Urothelium cell line (cell line): ENCODE results near the gene ABCA3.

ENCODE experiments used
- DNase-seq: peaks from one replicate; pipeline ENCODE4 v3.0.0; 2011; ENCODE audit warnings: low spot score, mixed read lengths
- FAIRE-seq: peaks from 2 replicates; lab custom pipeline; 2011; peaks lifted over from hg19 to GRCh38; lab: Jason Lieb, UNC

The ABCA3 gene

GRCh38 chr16:2358811-2359210, 18.3 kb upstream of the ABCA3 start:
- DNase-seq (no peak), FAIRE-seq (no peak)

- DNase-seq (no peak), FAIRE-seq (no peak)
Measured at GRCh38 chr16:2357331-2357730, 16.8 kb upstream of the ABCA3 start.

- no peak for DNase-seq
- FAIRE-seq: no peak
Measured at GRCh38 chr16:2350500-2350899, 10.0 kb upstream of the ABCA3 start.

GRCh38 chr16:2343211-2343610, 2.7 kb upstream of the ABCA3 start:
- no peak for FAIRE-seq
- DNase-seq: no peak

GRCh38 chr16:2341456-2342447, 1.2 kb upstream of the ABCA3 start:
- DNase-seq: no peak
- FAIRE-seq: no peak

GRCh38 chr16:2339521-2340484, 725 bp downstream of the ABCA3 start:
- DNase-seq: peak; percentile 56
- FAIRE-seq: no peak

- DNase-seq: no peak
Measured at GRCh38 chr16:2337431-2338296, 2.9 kb downstream of the ABCA3 start.

GRCh38 chr16:2335286-2335895, 5.1 kb downstream of the ABCA3 start:
- DNase-seq: no peak
- FAIRE-seq: no peak

More at GRCh38 chr16:2337431-2338296, 2.9 kb downstream of the ABCA3 start:
- FAIRE-seq: no peak

- no peak for FAIRE-seq
- DNase-seq: peak; percentile 61
Measured at GRCh38 chr16:2333772-2334379, 6.7 kb downstream of the ABCA3 start.

- no peak for DNase-seq
- no peak for FAIRE-seq
Measured at GRCh38 chr16:2333231-2333630, 7.3 kb downstream of the ABCA3 start.

- DNase-seq (no peak), FAIRE-seq (no peak)
Measured at GRCh38 chr16:2331931-2332267, 8.6 kb downstream of the ABCA3 start.

GRCh38 chr16:2331199-2331930, 9.2 kb downstream of the ABCA3 start:
- FAIRE-seq (no peak), DNase-seq (no peak)

GRCh38 chr16:2329532-2329931, 11.0 kb downstream of the ABCA3 start:
- FAIRE-seq: no peak
- no peak for DNase-seq

- DNase-seq (no peak), FAIRE-seq (no peak)
Measured at GRCh38 chr16:2328428-2328827, 12.1 kb downstream of the ABCA3 start.

- DNase-seq (no peak), FAIRE-seq (no peak)
Measured at GRCh38 chr16:2326191-2326590, 14.3 kb downstream of the ABCA3 start.

- peak; percentile 52 for FAIRE-seq
Measured at GRCh38 chr16:2325791-2326190, 14.7 kb downstream of the ABCA3 start.

GRCh38 chr16:2325181-2325580, 15.3 kb downstream of the ABCA3 start:
- no peak for FAIRE-seq

More at GRCh38 chr16:2325791-2326190, 14.7 kb downstream of the ABCA3 start:
- DNase-seq: no peak

GRCh38 chr16:2324296-2324859, 16.1 kb downstream of the ABCA3 start:
- FAIRE-seq: peak; percentile 63
- DNase-seq: no peak

More at GRCh38 chr16:2325181-2325580, 15.3 kb downstream of the ABCA3 start:
- no peak for DNase-seq

GRCh38 chr16:2323701-2324100, 16.8 kb downstream of the ABCA3 start:
- FAIRE-seq (no peak), DNase-seq (no peak)
